Measurements from ENCODE around the gene KDSR.

GRCh38 chr18:63410792-63411191, 43.8 kb upstream of the KDSR start:
- TF ChIP-seq GABPA (IDR thresholded peaks at IDR 0.05; ENCODE audit: low read depth) (no peak), CTCF (IDR thresholded peaks at IDR 0.05; ENCODE audit: insufficient read depth, low read length) (no peak), POLR2AphosphoS5 (IDR thresholded peaks at IDR 0.05; ENCODE audit: low read depth) (no peak), REST (IDR thresholded peaks at IDR 0.05; ENCODE audit: insufficient replicate concordance, low read depth) (no peak)

Measured in HL-60 (cell line).